ENCODE results near the gene EHD4. TPM values are rescaled to one million over a fixed set of nuclear protein-coding genes. Genes with fewer than 3 reads are reported as not detected.

The EHD4 gene
- total RNA-seq, 1 donor from 2014 or later = 30.2 TPM

DNA sequence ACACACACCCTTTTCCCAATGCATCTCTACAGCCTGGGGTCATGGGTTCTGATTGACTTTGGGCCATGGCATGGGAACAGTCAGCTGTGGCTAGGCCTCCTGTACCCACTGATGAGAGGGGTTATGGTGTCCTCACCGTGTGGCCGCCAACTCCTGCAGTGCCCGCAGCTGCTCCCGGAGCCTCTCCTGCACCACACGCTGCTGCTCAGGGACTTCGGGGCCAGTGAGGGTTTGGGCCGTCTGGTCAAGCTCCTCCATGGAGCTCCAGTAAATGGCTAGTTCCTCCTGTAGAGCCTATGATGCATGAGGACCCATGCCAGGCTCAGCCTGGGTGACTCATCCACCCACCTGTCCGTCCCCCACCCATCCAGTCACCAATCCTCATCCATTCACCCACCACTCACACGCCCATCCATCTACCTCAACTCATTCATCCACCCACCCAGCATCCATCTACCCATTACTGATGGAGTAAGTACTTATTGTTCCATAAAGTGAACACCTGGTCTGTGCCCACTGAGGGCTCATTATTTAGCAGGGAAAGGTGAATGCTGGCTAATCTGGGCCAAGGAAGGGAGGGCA lies 100.1 kb downstream of the EHD4 start:
- no peak for DNase-seq (ENCODE audit: low read depth)
- TF ChIP-seq, protein P1, sequence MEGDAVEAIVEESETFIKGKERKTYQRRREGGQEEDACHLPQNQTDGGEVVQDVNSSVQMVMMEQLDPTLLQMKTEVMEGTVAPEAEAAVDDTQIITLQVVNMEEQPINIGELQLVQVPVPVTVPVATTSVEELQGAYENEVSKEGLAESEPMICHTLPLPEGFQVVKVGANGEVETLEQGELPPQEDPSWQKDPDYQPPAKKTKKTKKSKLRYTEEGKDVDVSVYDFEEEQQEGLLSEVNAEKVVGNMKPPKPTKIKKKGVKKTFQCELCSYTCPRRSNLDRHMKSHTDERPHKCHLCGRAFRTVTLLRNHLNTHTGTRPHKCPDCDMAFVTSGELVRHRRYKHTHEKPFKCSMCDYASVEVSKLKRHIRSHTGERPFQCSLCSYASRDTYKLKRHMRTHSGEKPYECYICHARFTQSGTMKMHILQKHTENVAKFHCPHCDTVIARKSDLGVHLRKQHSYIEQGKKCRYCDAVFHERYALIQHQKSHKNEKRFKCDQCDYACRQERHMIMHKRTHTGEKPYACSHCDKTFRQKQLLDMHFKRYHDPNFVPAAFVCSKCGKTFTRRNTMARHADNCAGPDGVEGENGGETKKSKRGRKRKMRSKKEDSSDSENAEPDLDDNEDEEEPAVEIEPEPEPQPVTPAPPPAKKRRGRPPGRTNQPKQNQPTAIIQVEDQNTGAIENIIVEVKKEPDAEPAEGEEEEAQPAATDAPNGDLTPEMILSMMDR (conservative IDR thresholded peaks at IDR 0.05; ENCODE audit: low read depth, low read length) = no peak
- no peak overlapping the region for H3K4me3 ChIP-seq (ENCODE audit: low read depth, low read length)

DNA sequence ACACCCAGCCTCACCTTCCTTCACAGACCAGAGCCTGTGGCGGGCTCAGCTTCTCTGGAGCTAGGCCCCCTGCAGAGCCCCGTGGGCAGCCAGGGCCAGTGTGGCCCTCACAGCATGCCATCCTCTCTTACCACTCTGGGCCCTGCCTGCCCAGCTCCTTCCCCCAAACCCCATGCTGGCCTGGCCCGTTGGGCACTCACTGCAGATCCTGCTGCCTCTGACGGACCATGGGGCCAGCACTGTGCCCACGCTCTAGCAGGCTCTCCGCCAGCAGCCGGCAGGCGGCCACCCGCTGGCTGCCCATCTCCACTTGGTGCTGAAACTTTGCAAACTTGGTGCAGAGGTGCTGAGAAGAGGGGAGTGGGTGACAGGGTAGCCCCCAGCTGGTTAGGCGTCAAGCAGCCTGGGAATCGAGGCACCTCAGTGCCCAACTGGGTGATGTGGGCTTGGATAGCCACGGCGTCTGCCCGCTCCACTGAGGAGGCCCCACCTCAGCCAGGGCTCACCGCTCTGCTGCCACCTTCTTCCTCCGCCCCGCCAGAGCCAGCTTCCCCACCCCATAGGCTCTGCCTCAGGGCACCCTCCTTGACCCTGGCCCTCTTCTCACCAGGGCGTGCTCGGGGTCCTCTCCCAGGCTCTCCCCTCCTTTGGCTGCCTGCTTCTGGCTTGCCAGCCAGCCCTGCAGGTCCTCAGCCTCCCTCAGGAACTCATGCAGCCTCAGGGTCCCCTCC lies 101.0 kb downstream of the EHD4 start:
- TF ChIP-seq, protein P1 (conservative IDR thresholded peaks at IDR 0.05; ENCODE audit: low read depth, low read length) = no peak
- no peak overlapping the region for H3K4me3 ChIP-seq (ENCODE audit: low read depth, low read length)
- DNase-seq (ENCODE audit: low read depth) = no peak

DNA sequence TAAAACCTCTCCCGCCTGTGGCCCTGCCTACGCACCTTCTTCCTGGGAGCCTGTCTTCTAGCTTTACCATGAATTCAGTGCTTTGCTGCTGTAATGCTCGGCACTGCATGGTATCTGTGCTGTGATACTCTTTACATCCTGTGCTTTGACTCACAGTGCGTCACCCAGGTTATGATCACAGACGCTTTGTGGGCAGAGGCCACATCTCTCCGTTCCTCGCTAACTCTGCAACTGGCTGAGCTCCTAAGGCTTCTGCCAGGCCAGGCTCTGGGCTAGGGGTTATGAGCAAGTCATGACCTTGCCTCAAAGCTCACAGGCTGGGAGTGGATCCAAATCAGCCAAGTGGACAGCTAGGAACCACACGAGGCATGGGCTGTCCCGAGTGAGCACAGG lies 101.7 kb downstream of the EHD4 start:
- no peak for DNase-seq (ENCODE audit: low read depth)
- TF ChIP-seq, protein P1 (conservative IDR thresholded peaks at IDR 0.05; ENCODE audit: low read depth, low read length) = no peak
- H3K4me3 ChIP-seq (ENCODE audit: low read depth, low read length) = no peak overlapping the region

DNA sequence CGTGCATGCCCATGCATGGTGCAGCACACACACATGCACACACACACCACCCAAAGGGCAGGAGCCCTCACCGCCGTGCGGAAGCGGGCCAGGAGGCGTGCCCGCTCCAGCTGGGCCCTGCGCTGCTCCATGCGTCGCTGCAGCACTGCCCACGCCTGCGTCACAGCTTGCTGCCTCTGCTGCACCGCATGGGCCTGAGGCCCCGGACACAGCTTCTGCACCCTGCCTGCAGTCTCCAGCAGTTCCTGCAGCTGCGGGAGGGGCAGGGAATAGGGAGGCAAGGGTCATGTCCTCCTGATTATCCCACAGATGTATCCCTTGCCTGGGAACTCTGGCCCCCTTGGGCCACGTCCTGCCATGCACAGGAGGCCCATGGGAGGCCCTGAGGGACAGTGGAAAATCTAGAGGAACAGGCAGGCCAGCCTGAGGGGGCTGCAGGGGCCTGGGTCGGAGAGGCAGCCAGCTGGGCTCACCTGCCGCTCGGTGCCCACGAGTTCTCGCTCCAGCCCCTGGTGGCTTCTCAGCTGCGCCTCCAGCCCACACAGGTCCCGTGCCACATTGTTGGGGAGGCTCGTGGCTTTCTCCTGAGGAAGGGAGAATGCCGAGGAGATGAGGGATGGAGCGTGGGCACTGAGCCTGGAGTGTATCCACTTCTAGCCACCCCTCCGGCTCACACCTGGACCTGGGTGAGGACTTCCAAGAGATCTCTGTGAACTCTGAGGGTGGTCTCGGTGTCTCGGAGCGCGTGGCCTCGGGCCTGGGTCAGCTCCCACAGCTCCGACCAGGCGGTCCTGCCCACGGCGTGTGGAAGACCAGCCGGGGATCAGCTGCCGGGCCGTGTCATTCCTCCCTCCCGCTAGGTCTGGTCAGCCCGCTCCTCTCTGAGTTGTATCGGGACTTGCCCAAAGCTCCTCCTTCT lies 102.3 kb downstream of the EHD4 start:
- DNase-seq (ENCODE audit: low read depth) = no peak
- H3K4me3 ChIP-seq (ENCODE audit: low read depth, low read length) = no peak overlapping the region
- TF ChIP-seq, protein P1 (conservative IDR thresholded peaks at IDR 0.05; ENCODE audit: low read depth, low read length) = no peak

DNA sequence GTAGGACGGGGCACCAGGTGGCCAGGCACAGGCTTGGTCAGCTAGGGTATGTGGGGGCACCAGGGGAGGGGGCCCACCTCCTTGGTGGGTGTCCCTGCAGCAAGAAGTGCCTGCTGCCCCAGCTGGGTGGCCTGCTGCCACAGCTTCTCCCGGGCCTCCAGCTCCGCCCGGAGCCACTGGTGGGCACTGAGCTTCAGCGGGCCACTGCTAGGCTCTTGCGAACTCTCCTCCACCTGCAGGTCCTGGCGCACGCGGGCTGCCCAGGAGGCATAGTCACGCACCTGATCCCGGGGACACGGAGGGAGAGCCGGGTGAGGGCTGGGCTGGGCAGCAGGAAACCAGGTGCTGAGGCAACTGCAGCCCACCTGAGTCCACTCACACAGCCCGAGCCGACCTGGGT lies 104.0 kb downstream of the EHD4 start:
- H3K4me3 ChIP-seq (ENCODE audit: low read depth, low read length) = no peak overlapping the region
- no peak for DNase-seq (ENCODE audit: low read depth)
- TF ChIP-seq, protein P1 (conservative IDR thresholded peaks at IDR 0.05; ENCODE audit: low read depth, low read length) = no peak

DNA sequence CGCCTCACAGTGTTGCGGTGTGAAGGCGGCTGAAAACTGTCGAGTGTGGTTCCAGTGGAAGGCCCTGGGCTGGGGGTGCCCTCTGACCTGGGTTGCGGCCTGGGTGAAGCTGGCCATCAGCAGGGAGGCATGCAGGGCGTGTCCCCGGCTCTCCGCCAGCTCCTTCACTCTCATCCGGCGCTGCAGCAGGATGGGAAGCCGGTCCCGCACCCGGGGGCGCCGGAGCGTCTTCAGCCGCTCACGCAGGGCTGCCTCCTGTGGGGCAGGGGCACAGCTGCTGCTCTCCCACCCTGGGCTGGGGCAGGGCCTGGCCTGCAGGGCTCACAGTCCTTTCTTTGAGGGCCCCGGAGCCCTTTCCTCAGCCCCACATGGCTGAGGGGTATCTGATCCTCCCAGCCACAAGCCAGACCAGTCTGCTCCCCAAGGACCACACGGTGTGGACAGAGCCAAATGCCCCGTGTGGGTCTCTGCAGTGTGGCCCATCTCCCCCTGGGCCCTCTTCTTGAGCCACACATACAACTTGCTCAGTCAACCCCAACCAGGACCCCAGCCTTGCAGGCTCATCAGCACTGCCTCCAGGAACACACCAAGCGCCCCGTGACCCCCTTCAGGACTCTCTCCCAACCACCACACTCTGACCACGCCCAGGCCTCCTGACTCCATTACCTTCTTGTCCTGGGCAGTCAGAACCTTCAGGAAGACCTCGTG lies 105.3 kb downstream of the EHD4 start:
- DNase-seq (ENCODE audit: low read depth) = no peak
- TF ChIP-seq, protein P1 (conservative IDR thresholded peaks at IDR 0.05; ENCODE audit: low read depth, low read length) = no peak
- H3K4me3 ChIP-seq (ENCODE audit: low read depth, low read length) = no peak overlapping the region

Measured in epithelial cell of proximal tubule (primary cell).